ENCODE data around the gene ATXN7L1. TPM values are rescaled to one million over a fixed set of nuclear protein-coding genes. Genes with fewer than 3 reads are reported as not detected.

Gene ATXN7L1, protein sequence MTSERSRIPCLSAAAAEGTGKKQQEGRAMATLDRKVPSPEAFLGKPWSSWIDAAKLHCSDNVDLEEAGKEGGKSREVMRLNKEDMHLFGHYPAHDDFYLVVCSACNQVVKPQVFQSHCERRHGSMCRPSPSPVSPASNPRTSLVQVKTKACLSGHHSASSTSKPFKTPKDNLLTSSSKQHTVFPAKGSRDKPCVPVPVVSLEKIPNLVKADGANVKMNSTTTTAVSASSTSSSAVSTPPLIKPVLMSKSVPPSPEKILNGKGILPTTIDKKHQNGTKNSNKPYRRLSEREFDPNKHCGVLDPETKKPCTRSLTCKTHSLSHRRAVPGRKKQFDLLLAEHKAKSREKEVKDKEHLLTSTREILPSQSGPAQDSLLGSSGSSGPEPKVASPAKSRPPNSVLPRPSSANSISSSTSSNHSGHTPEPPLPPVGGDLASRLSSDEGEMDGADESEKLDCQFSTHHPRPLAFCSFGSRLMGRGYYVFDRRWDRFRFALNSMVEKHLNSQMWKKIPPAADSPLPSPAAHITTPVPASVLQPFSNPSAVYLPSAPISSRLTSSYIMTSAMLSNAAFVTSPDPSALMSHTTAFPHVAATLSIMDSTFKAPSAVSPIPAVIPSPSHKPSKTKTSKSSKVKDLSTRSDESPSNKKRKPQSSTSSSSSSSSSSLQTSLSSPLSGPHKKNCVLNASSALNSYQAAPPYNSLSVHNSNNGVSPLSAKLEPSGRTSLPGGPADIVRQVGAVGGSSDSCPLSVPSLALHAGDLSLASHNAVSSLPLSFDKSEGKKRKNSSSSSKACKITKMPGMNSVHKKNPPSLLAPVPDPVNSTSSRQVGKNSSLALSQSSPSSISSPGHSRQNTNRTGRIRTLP
- 10 to 100 TPM in 2 of 4 donors, 1 to 10 TPM in 2; 9.5 to 10.4 (median 10.0) TPM for polyA plus RNA-seq (ENCODE audit: insufficient read length in 4 of 4)

- peak; percentile 88 to 96 (median 94) for DNase-seq (ENCODE audit: low read depth in 4 of 4, low spot score in 3 of 4)
Observed at GRCh38 chr7:105876091-105876963, at the start of gene ATXN7L1. Gene ATXN7L1 (minus strand): TSS chr7:105876599. CDS start chr7:105876558, 41 bp downstream.

GRCh38 chr7:105926131-105926530 lies 49.7 kb upstream of the ATXN7L1 start:
- no peak for DNase-seq (ENCODE audit: low read depth in 4 of 4, low spot score in 3 of 4)

- DNase-seq (ENCODE audit: low read depth in 4 of 4, low spot score in 3 of 4) = no peak
Observed at GRCh38 chr7:105924945-105925344, 48.5 kb upstream of the ATXN7L1 start.

- DNase-seq (ENCODE audit: low read depth in 4 of 4, low spot score in 3 of 4) = no peak
Observed at GRCh38 chr7:105920766-105921165, 44.4 kb upstream of the ATXN7L1 start.

- DNase-seq (ENCODE audit: low read depth in 4 of 4, low spot score in 3 of 4) = no peak
Observed at GRCh38 chr7:105917659-105918058, 41.3 kb upstream of the ATXN7L1 start.

DNA sequence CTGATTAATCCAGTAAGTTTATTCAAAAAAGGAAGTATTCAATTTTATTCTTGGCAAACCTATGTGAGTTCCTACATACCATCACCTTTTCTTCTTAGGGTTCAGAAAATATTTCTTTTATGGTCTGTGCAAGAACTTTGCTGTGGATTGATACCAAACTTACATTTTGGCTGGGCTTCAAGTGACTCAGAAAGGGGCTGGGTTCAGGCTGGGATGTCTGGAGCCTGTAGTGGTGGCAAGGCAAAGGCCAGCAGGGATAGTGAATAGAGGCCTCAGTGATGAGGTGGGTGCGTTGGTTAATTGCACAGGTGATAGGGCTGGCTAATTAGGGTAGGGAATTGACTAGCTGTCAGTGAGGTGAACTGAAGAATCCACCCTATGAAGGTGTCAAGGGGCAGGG lies 40.2 kb upstream of the ATXN7L1 start:
- no peak for DNase-seq (ENCODE audit: low read depth in 4 of 4, low spot score in 3 of 4)

DNA sequence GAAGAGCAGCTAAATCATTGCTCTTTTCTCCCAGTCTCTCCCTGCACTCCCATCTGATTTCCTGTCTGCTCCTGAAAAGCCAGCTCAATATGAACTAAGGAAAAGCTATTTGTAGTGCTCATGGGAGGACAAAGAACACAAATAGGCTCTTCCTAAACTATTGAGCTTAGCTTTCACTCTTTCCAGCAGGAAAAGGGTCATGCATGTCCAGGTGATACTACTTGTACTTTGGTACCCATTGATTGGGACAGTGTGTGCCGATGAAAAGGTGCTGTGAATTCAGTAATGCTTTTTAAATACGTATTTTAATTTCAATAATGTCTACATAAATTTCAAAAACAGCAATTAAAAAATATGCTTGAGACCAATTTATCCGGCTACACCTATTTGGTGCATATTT lies 37.5 kb upstream of the ATXN7L1 start:
- DNase-seq (ENCODE audit: low read depth in 4 of 4, low spot score in 3 of 4) = no peak

DNA sequence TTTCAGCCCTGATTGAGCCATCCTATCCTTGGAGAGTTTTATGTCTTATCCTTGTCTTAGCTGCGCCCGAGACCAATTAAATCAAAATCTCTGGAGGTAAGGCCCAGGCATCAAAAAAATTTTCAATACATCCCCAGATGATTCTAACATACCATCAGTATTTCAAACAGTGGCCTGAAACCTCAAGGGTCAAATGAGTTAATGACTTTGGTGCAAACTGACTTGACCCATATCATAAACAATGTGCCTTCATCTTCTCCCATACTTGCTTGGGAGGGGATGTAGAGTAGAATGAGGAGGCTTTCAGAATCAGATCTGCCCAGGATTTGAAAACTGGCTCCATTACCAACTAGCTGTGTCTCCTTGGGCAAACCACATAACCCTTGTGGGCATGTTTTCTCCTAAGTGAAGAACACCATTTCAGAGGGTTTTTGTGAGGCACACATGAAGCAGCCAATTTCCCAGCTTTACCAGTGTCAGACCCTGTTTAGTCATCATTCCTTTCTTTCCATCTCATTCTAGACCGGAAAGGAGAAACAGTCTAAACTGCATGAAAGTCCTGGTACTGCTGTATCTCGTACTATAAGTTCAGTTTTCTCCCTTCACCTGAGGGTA lies 35.7 kb upstream of the ATXN7L1 start:
- no peak for DNase-seq (ENCODE audit: low read depth in 4 of 4, low spot score in 3 of 4)

DNA sequence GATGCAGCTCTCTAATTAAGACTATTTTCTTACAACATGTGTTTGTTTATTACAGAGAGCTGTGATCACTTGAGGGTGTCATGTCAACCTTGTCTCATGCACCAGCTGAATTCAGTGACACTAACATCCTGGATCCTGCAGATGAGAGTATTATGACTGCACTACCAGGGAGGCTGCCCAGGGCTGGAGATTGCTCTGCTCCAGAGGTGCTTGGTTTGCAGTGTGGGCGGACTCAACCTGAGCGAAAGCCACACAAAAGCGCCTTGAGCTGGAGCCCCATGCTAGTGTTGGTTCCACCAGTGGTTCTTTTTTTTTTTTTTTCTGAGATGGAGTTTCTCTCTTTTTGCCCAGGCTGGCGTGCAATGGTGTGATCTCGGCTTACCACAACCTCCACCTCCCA lies 33.8 kb upstream of the ATXN7L1 start:
- no peak for DNase-seq (ENCODE audit: low read depth in 4 of 4, low spot score in 3 of 4)

DNA sequence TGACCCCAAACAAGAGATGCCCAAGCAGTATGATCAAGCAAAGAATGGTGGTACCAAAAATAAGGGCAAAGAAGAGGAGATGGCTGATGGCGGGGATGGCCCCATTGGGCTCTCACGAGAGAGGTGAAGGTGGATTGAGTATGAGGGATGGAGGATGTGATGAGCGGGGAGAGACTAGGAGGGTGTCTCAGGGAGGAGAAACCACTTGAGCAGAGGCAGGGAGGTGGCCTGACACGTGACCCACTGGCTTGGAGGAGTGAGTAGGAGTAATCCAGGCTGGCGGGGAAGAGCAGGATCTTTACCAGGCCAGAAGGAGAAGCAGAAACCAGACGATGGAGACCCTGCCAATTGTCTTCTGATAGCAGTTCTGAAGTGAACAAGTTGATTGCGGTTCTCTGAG lies 33.3 kb upstream of the ATXN7L1 start:
- DNase-seq (ENCODE audit: low read depth in 4 of 4, low spot score in 3 of 4) = no peak

- DNase-seq (ENCODE audit: low read depth in 4 of 4, low spot score in 3 of 4) = no peak
Observed at GRCh38 chr7:105907129-105907846, 30.9 kb upstream of the ATXN7L1 start.

GRCh38 chr7:105906695-105907094 lies 30.3 kb upstream of the ATXN7L1 start:
- no peak for DNase-seq (ENCODE audit: low read depth in 4 of 4, low spot score in 3 of 4)

DNA sequence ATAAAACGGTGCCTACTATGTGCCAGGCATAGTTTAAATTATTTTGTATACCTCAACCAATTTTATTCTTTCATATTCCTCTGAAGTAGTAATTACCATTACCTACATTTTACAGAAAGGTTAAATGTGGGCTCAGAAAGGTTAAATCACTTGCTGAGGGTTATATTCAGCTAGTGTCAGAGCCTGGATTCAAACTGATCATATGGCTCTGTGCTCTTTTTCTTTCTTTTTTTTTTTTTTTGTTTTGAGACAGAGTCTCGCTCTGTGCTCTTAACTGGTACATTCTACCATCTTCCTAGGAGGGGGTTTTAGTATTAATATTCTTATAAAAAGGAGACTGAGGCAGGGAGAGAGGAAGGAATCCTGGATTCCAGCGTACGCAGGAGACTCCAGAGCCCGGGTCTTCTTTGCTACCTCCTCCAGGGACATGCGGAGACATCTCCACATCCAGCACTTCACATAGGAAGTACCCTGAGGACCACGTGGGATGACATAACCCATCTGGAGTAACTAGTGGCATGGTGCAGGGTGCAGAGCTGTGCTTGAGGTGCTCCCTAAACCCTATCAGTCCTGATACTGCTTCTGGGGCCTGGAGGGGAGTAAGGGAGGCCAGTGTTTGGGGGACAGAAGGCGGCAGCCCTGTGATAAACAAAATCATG lies 29.6 kb upstream of the ATXN7L1 start:
- no peak for DNase-seq (ENCODE audit: low read depth in 4 of 4, low spot score in 3 of 4)

DNA sequence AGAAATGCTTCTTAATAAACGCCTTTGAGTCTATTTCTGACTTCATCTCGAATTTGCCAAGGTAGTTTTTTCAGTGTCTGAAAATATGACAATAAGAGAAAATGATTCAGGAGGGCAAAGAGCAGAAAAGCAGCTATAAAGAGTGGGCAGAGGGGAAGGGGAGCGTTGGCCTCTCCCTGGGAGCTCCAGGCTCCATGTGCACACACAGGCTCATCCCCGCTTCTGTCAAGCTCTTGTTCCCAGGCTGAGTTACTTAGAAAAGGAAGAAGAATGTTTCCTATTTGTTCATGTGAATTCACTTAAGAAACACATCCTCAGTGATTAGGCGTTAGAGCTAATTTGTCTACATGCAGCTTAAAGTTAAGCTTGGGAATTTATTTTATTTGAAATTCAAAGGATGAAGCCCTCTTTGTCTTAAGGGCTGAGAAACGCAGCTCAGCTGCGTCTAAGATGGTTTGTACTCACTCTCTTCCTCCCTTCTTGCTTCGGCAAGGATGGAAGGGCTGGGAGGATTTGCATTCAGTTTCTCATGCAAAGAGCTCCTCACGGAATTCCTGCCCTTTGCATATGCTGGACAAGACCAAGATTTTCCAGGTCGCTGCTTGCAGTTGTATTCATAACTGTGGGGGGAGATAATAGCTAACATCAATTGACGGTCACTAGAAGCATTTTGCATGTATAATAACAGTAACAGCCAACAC lies 29.0 kb upstream of the ATXN7L1 start:
- DNase-seq (ENCODE audit: low read depth in 4 of 4, low spot score in 3 of 4) = no peak

- DNase-seq (ENCODE audit: low read depth in 4 of 4, low spot score in 3 of 4) = no peak
Observed at GRCh38 chr7:105904064-105904463, 27.7 kb upstream of the ATXN7L1 start.

DNA sequence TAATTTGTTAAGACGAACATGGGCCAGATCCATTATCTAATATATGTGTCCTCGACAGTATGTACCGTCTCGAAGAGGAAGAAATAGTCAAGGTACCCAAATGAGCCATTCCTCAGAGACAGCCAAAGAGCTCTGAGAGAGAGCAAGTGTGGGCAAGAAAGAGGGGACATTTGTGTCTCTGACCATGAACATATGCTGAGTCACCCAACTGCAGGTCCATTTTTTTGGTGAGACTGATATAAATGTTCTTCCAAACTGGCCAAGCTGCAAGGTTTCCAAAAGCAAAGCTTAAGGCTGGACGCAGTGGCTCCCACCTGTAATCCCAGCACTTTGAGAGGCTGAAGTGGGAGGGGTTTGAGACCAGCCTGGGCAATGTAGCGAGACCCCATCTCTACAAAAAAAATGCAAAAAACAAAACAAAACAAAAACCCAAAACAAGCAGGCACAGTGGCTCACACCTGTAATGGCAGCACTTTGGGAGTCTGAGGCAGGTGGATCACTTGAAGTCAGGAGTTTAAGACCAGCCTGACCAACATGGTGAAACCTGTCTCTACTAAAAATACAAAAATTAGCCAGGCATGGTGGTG lies 26.0 kb upstream of the ATXN7L1 start:
- no peak for DNase-seq (ENCODE audit: low read depth in 4 of 4, low spot score in 3 of 4)

DNA sequence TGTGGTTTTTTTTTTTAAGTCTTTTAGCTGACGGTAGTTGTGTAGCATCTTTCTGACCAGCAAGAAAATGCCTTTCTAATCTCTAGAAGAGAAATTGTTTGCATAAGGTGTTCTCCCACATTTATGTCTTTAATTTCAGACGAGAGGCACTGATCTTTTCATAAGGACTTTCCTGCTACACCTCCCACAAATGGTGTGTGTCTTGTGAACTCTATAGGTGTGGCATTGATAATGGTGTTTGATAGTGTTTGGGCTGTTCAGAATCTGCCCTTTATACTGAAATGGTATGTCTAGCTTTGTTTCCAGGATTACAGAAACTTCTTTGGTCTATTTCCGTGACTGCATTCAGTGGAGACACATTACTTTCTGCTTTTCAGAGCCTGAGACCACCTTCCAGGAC lies 21.6 kb upstream of the ATXN7L1 start:
- DNase-seq (ENCODE audit: low read depth in 4 of 4, low spot score in 3 of 4) = no peak

DNA sequence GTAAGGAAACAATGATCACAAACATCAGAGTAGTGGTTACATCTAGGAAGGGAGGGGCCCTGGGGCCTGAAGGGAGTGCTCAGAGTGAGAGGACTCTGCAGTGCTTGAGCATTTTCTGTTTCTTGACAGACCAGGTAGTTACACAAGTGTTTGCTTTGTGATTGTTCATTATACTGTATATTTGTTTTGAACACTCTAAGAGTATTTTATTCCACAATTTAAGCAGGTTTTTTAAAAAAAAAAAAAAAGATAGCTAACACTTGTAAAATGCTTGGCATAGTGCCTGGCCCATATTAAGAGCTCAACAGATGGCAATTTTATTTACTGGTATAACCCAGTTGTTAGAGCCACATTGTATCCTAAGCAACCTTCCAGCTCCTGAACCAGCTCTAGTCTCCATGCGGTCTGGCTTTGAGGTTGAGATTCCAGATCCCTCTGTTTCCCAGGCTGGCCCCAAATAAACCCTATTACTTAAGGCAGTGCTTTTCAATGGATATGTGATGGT lies 20.1 kb upstream of the ATXN7L1 start:
- no peak for DNase-seq (ENCODE audit: low read depth in 4 of 4, low spot score in 3 of 4)
